ENCODE measurements around the gene S100A4.

The S100A4 gene

DNA sequence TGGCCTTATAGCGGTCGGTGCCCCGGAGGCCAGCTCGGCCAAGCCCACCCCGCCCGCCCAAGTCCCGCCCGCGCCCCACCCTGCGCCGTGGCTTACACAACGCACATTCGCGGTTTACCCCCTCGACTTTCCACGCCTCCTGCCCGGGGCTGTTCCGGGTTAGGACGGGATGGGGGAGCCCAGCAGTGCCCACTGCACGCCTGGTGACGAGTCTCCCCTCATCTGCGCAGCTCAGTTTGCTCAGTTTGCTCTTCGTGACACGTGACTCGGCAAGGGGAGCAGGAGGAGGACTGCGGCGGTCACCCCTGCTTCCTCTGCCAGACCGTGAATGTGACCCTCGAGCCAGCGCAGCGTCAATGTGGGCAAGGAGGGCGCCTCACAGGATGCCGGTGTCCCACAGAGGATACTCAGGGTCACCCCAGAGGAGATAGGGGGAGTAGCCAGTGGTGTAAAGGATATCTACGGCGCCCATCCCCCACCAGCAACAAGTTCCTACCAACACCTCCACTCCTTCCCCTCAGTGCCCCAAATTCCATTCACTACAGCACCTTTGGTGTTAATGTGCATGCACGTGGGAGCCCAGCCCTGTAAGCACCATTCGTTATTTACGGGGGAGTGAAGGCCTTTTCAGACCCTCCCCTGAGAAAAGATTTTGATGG is 9.5 kb downstream of the S100A4 start:
- Histone ChIP-seq H3K4me3 (replicated peaks; ENCODE audit: insufficient read depth, low read length) (peak overlapping the region; percentile 38), H3K27ac (replicated peaks) (peak overlapping the region; percentile 69)
- peak; percentile 34; the same call in 1 of the 2 replicates for TF ChIP-seq POLR2AphosphoS5 (IDR thresholded peaks at IDR 0.05; ENCODE audit: low read depth)
- TF ChIP-seq, protein P1, sequence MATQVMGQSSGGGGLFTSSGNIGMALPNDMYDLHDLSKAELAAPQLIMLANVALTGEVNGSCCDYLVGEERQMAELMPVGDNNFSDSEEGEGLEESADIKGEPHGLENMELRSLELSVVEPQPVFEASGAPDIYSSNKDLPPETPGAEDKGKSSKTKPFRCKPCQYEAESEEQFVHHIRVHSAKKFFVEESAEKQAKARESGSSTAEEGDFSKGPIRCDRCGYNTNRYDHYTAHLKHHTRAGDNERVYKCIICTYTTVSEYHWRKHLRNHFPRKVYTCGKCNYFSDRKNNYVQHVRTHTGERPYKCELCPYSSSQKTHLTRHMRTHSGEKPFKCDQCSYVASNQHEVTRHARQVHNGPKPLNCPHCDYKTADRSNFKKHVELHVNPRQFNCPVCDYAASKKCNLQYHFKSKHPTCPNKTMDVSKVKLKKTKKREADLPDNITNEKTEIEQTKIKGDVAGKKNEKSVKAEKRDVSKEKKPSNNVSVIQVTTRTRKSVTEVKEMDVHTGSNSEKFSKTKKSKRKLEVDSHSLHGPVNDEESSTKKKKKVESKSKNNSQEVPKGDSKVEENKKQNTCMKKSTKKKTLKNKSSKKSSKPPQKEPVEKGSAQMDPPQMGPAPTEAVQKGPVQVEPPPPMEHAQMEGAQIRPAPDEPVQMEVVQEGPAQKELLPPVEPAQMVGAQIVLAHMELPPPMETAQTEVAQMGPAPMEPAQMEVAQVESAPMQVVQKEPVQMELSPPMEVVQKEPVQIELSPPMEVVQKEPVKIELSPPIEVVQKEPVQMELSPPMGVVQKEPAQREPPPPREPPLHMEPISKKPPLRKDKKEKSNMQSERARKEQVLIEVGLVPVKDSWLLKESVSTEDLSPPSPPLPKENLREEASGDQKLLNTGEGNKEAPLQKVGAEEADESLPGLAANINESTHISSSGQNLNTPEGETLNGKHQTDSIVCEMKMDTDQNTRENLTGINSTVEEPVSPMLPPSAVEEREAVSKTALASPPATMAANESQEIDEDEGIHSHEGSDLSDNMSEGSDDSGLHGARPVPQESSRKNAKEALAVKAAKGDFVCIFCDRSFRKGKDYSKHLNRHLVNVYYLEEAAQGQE (IDR thresholded peaks at IDR 0.05; ENCODE audit: insufficient replicate concordance, low read depth): no peak

DNA sequence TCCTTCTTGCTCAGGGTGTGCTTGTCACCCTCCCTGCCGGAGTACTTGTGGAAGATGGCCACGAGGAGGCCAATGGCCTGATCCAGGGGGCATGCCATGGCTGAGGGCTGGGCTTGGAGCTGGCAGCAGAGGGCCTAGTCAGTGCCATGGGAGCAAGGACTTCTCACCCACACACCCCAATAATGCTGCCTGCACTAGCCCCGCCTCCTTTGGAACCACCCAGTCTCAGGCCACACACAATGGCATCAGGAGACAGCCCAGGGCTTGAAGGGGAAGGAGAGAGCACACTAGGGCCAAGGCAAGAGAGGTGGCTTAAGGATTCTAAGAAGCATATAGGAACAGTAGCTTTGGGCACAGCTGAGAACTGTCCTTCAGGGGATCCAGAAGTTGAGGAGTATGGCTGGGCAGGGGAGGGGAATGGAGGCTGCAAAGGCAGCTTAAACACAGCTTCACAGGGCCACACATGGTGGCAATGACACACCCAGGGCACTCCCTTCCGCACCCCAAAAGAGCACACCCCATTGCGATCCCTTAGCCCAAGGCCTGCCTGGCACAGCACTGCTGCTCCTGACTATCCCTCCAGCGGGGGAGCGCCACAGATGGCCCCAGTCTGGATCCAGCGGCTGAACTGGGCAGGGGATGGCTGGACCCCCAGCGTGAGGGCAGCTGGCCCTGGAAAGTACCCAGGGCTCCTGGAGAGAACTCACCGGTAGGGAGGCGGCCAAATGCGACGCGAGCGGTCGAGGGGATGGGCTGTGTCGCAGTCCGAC is 10.2 kb downstream of the S100A4 start, which contains the start of gene S100A6:
TSS of gene S100A6 (minus strand) at position 750 of the 770 bp plus-strand sequence. CDS start at position 98, 652 bp downstream.
- Histone ChIP-seq H3K27me3 (ENCODE audit: insufficient read depth, poor library complexity, severe bottlenecking) (no peaks in the 10 kb centered on the region), H3K4me3 (replicated peaks; ENCODE audit: insufficient read depth, low read length) (peak within 1 kb of the TSS; percentile 38), H3K27ac (replicated peaks) (peak within 1 kb of the TSS; percentile 69)
- TF ChIP-seq, protein P1 (IDR thresholded peaks at IDR 0.05; ENCODE audit: insufficient replicate concordance, low read depth): no peak
- TF ChIP-seq, protein P2, sequence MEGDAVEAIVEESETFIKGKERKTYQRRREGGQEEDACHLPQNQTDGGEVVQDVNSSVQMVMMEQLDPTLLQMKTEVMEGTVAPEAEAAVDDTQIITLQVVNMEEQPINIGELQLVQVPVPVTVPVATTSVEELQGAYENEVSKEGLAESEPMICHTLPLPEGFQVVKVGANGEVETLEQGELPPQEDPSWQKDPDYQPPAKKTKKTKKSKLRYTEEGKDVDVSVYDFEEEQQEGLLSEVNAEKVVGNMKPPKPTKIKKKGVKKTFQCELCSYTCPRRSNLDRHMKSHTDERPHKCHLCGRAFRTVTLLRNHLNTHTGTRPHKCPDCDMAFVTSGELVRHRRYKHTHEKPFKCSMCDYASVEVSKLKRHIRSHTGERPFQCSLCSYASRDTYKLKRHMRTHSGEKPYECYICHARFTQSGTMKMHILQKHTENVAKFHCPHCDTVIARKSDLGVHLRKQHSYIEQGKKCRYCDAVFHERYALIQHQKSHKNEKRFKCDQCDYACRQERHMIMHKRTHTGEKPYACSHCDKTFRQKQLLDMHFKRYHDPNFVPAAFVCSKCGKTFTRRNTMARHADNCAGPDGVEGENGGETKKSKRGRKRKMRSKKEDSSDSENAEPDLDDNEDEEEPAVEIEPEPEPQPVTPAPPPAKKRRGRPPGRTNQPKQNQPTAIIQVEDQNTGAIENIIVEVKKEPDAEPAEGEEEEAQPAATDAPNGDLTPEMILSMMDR (IDR thresholded peaks at IDR 0.05; ENCODE audit: insufficient read depth, low read length): no peak
- TF ChIP-seq POLR2AphosphoS5 (IDR thresholded peaks at IDR 0.05; ENCODE audit: low read depth) (no peak), GABPA (IDR thresholded peaks at IDR 0.05; ENCODE audit: low read depth) (no peak), SPI1 (IDR thresholded peaks at IDR 0.05; ENCODE audit: borderline replicate concordance, low read depth) (no peak)
- DNase-seq (ENCODE audit: low read depth in 1 of 2, low spot score in 1 of 2): no peak

More for the DNA sequence above, 9.5 kb downstream of the S100A4 start:
- DNase-seq (ENCODE audit: low read depth in 1 of 2, low spot score in 1 of 2): peak; percentile 70 to 85
- no peaks in the 10 kb centered on the region for H3K27me3 ChIP-seq (ENCODE audit: insufficient read depth, poor library complexity, severe bottlenecking)

DNA sequence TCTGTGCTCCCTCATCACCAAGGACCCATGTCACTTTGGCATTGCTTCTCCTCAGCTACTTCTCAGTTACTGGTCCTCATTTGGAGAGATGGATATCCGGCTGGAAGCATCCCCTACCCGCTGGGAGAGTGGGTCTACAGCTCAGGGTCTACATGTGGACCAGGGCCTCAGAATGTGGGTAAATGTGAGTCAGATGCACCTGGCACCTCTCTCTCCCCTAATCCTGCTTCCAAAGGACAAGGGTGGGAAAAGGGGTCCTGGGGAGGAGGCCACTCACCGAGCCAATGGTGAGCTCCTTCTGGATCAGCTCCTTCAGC is 10.7 kb downstream of the S100A4 start:
- DNase-seq (ENCODE audit: low read depth in 1 of 2, low spot score in 1 of 2): no peak
- Histone ChIP-seq H3K27ac (replicated peaks) (no peak overlapping the region), H3K27me3 (ENCODE audit: insufficient read depth, poor library complexity, severe bottlenecking) (no peaks in the 10 kb centered on the region), H3K4me3 (replicated peaks; ENCODE audit: insufficient read depth, low read length) (no peak overlapping the region)
- TF ChIP-seq POLR2AphosphoS5 (IDR thresholded peaks at IDR 0.05; ENCODE audit: low read depth) (no peak), GABPA (IDR thresholded peaks at IDR 0.05; ENCODE audit: low read depth) (no peak), SPI1 (IDR thresholded peaks at IDR 0.05; ENCODE audit: borderline replicate concordance, low read depth) (no peak)
- TF ChIP-seq, protein P2 (IDR thresholded peaks at IDR 0.05; ENCODE audit: insufficient read depth, low read length): no peak
- TF ChIP-seq, protein P1 (IDR thresholded peaks at IDR 0.05; ENCODE audit: insufficient replicate concordance, low read depth): no peak
